MV-4-11 (cell line): ENCODE data around the gene SFMBT2.
"Not testable (repeated sequence)": the region's sequence is repeated elsewhere in the genome, so short reads cannot be mapped to it uniquely, and the experiment has no call there.

Source experiments
- DNase-seq: peaks from one replicate; lab custom pipeline; 2025; lab: John Stamatoyannopoulos, UW

SFMBT2 gene

DNA sequence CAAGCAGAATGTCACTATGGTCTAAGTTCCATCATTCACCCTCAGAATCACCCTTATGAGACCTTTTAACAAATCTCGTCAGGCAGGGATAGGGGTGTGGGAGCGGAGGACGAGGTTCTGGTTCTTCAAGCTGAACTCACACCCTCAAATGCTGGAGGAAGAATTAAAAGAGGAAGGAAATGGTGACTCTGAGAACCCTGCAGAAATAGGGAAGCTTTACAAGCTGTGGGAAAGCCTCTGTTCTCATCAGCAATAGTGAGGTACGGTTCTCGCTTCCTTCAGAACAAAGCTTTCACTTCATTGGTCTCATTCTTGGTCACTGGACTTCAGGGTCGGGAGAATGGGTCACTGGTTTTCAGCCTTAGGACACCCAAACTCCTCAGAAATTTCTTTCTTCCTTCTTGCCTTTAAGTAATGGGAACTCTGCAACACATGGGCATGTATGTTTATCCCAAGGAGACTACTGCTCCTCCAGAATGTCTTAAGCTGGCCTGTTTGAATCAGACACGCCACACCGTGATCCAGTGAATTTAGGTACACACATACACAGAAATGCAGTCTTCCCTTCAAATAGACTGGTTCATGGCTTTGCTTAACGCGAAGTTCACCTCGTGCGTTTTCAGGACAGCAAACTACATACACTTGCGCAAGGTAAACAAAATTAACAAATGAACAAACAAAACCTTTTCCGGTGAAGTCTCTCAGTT, 226.0 kb downstream of the SFMBT2 start:
- peak; percentile 98 for DNase-seq

DNA sequence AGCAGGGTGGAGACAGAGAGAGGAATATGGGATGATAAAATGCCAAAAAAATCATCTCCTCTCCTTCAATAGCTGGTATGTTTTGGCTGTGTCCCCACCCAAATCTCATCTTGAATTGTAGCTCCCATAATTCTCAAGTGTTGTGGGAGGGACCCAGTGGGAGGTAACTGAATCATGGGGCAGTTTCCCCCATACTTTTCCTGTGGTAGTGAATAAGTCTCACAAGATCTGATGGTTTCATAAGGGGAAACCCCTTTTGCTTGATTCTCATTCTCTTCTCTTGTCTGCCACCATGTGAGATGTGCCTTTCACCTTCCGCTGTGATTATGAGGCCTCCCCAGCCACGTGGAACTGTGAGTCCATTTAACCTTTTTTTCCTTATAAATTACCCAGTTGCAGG, 226.7 kb downstream of the SFMBT2 start:
- DNase-seq = not testable (repeated sequence)

GRCh38 chr10:7182327-7182726, 228.5 kb downstream of the SFMBT2 start:
- DNase-seq = not testable (repeated sequence)

DNA sequence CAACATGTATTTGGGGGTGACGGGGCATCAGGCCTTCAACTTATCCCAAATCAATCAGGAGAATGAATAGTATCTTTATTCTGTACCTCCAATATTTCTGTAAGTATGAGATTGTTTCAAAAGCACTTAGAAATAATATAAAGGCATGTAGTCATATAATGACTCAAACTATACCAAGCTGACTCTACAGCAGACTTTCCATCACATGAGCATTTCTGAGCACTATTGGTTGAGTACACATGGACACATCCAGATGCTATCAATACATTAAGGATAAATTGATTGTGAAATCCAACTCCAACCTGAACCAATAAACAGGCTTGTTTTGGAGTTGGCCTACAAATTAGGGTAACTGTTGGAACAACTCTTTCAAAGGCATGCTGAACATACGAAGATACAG, 229.4 kb downstream of the SFMBT2 start:
- DNase-seq = no peak

DNA sequence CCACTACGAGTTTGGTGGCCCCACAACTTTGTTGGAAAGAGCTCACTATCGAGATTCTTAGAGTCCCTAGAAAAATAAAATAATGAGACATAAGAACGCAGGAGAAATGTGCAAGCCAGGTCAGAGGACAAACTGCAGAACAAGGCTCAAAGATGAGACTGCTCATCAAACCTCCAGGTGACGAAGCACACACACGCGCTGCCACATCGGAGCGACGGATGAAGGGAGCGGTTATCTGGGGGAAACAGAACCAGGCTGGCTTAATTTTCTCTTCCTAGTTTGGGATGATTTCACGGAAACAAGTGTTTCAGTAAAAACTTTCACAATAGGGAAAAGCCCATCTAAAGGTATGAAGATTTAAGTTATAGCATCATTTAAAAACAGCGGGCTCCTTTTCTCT, 231.3 kb downstream of the SFMBT2 start:
- no peak for DNase-seq

GRCh38 chr10:7173948-7174347, 236.9 kb downstream of the SFMBT2 start:
- no peak for DNase-seq

DNA sequence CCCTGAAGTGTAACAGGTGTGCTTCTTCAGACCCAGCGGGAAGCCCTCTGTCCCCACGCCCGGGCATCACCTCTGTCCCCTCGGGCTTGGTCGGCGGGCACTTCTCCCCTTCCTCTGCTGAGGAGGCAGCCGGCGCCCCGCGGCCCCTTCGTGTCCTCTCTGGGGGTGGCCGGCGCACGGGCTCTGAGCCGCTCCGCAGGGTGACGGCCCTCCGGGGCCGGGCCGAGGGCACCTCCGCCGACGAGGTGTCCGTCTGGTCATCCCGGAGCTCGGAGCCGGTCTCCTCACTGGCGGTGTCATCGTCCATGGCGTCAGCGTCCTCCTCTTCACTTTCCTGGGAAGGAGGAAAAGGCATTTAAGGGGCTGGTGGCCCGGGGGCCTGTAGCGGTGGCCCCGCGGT, 239.0 kb downstream of the SFMBT2 start:
- DNase-seq = no peak

DNA sequence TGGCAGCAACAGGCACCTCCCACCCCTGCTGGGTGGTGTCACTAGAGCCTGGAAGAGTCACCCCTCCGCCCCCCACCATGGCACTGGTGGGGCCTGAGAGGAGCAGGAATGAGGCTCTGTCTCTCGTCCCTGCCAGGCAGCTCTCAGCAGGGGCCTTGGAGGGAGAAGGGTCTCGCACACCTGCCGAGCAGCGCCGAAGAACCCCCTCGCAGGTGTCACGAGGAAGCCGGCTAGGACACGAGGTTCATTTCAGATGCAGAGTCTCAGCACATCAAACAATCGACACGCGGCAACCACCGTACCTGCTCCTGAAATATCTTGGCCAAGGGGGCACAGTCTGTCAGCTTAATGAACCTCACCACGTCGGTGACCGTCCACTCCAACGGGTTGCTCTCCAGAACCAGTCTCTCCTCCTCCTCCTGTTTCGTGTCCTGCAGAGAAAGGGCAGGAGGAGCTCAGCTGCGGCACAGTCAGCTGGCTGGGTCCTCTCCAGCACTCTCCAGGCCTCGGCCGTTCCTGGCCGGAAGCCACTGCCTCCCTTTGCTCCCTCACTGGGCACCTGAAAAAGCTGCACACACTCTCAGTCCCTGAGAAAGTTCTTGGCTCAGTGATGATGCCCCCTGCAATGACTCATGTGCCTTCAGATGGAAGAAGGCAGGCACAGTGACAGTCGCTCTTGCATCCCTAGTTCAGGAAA, 240.1 kb downstream of the SFMBT2 start:
- no peak for DNase-seq

DNA sequence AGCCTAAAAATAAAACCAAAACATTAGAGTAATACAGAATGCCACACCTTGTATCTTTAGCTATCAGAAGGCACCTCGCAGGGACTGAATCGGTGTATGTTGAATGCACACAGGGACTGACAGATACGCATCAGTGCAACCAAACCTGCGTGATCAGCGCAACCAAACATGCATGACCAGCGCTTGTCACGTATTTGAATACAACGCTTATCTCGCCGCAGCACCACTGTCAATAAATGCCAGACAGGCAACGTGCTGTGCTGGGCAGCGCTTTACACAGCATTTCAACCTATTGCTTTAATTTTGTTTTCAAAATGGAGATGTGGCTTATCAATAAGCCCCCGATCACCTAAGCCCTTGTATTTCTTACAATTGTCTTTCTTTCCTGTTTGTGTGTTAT, 242.4 kb downstream of the SFMBT2 start:
- no peak for DNase-seq

- DNase-seq = no peak
Observed at GRCh38 chr10:7165500-7166177, 245.2 kb downstream of the SFMBT2 start.

DNA sequence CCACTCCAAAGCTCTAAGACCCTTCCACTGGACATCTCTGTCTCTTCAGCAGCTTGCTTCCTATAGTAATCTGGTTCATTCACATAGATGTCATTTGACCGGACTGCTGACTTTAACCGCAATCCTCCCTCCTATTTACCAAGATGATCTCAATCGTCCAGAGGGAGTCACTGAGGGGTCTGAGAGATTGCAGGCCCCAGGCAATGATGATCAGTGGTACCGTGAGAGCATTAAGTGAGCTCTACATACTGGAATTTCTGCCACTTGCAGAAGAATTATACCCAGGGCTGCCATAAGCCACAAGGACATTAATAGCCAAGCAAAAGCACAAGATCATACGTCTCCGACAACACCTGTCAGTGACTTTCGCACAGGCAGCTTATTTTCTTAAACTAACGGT, 245.9 kb downstream of the SFMBT2 start:
- no peak for DNase-seq

GRCh38 chr10:7162331-7162730, 248.5 kb downstream of the SFMBT2 start:
- DNase-seq = no peak

GRCh38 chr10:7161484-7162250, 249.2 kb downstream of the SFMBT2 start:
- no peak for DNase-seq

- DNase-seq = no peak
Observed at GRCh38 chr10:7159928-7160327, 250.9 kb downstream of the SFMBT2 start.

DNA sequence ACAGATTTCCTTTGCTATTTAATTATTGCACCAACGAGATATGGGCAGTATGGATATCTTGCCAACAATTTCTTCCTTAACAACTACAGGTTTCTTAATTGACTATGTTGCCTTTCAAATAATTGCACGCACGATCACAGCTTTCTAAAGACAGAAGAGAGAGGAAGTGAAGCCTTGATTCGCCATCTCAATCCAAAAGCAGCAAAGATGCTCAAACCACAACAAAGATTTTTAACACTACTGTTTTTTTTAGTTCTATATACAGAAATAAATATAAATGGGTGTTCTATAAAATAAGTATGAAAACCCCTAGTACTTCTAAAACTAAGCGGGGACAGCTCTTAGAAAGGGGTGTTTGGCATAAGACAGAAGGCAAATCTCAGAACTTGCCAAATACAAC, 251.3 kb downstream of the SFMBT2 start:
- DNase-seq = no peak

DNA sequence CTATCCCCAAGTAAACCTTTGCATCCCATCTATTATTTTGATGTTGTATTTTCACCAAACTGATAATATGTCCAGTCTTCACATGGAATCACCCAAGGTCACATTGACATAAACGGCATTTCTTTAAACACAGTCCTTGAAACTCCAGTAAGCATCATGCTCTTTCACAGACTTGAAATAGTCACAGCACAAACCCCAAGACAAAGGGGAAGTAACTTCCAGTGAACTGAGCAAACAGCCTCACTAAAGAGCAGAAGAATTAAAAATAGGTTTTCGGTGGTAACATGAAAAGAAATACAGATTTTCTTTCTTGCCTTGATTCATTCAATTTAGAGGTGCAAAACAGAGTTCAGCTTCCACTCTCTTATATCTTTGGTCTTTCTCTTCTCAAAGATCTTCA, 253.7 kb downstream of the SFMBT2 start:
- DNase-seq = peak; percentile 68

- DNase-seq = no peak
Observed at GRCh38 chr10:7153750-7154149, 257.1 kb downstream of the SFMBT2 start.

- no peak for DNase-seq
Observed at GRCh38 chr10:7152982-7153381, 257.9 kb downstream of the SFMBT2 start.

DNA sequence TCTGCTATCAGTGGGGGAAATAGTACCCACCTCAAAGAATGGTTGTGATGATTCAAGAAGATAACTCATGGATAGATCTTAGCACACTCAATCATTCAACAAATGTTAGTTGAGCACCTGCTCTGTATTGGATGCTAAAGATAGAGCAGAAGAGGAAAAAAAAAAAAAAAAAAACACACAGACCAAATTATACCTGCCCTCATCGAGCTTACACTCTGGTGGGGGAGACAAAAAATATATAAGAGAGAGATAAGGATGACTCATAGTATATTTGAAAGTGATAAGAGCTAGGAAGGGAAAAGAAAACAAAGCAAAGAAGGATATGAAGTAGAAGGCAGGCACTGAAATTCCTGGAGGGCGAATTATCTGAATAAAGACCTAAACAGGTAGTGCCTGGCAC, 258.5 kb downstream of the SFMBT2 start:
- DNase-seq = no peak

- no peak for DNase-seq
Observed at GRCh38 chr10:7151538-7151937, 259.3 kb downstream of the SFMBT2 start.

DNA sequence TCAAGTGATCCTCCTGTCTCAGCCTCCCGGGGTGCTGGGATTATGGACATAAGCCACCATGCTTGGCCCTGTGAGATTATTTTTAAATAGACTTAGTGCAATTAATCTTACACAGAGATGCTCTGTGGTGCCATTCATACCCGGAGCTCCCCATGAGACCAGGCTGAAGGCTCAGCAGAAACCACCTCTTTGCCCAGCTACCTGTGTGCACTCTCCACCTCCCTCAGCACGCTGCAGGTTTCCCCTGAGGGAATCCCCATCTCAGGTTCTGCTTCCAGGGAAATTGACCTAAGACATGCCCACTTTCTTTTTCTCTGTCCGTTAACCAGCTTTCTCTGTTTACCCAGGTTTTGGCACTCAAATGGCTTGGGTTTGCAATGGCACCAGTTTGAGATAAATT, 260.5 kb downstream of the SFMBT2 start:
- DNase-seq = no peak

DNA sequence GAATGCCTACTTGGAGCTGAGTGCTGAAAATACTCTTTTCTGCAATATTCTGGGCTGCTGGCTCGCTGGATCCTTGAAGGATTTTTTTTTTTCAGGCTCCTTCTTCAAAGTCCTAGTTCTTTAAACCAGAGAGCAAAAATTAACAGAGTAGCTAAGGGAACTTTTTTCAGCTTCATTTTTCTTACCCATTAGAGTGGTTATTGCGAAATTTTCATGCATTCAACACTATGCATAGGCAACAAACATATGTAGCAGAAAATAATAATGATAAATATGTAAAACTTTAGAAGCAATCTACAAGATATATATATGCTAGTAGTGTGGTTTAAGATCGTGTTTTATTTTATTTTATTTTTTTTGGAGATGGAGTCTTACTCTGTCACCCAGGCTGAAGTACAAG, 264.6 kb downstream of the SFMBT2 start:
- peak; percentile 34 for DNase-seq

DNA sequence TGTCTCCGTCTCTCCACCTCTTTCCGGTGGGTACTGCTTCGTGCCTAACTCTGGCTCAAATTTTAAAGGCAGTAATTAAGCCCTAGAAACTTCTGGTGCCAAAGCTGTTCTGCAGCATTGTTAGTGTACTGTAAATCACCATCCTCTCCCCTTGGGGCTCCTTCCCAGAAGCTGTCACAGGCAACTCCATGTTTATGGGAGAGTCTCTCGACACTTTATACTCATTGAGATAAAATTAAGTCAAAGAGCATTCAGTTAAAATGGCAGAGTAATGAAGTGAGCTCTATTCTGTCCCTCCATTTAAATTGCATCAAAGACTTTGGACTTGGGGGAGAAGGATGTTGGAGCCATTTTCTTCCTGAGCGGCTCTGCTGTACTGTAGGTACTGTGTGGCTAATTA, 274.8 kb downstream of the SFMBT2 start:
- DNase-seq = no peak
